ENCODE measurements around the gene NLRX1. TPM values are rescaled to one million over a fixed set of nuclear protein-coding genes. Genes with fewer than 3 reads are reported as not detected.

NLRX1 gene
- total RNA-seq, 1 experiment from 2014 or later: 7.2 TPM

GRCh38 chr11:119179342-119179741 is 10.8 kb downstream of the NLRX1 start:
- Histone ChIP-seq H3K27me3 (replicated peaks; ENCODE audit: control insufficient read depth, insufficient read depth, low read length) (no peaks in the 10 kb centered on the region), H3K4me1 (no peaks in the 10 kb centered on the region), H3K4me3 (ENCODE audit: low read depth, low read length) (no peak overlapping the region), H3K9me3 (no peaks in the 10 kb centered on the region), H3K36me3 (ENCODE audit: control insufficient read depth, insufficient read depth, low read length) (no peaks in the 10 kb centered on the region)
- TF ChIP-seq CTCF (IDR thresholded peaks at IDR 0.05; ENCODE audit: insufficient read depth in 1 of 2, low read depth in 1 of 2, low read length in 1 of 2, severe bottlenecking in 1 of 2, unreplicated experiment in 1 of 2): no peak
- no TSS peak for BruUV-seq (replicated peaks)
- no peak for DNase-seq
- Mint-ChIP-seq H3K4me1 (ENCODE audit: low read depth, unreplicated experiment) (no peaks in the 10 kb centered on the region), H3K27ac (ENCODE audit: unreplicated experiment) (no peak overlapping the region), H3K27me3 (ENCODE audit: insufficient read depth, unreplicated experiment) (no peaks in the 10 kb centered on the region), H3K36me3 (ENCODE audit: insufficient read depth, unreplicated experiment) (no peaks in the 10 kb centered on the region), H3K4me3 (ENCODE audit: unreplicated experiment) (no peak overlapping the region), H3K9me3 (ENCODE audit: unreplicated experiment) (no peaks in the 10 kb centered on the region)
- ChIA-PET CTCF (interaction anchor here (0.6 to 1.2 kb wide), 2 partner anchors 27 to 30 kb away, joined by 3 to 5 read pairs; partner anchors contain the start of gene CBL), POLR2A (no interaction called here)
- intact Hi-C loops (cut with micrococcal nuclease; ENCODE audit: unreplicated experiment): no loop called here

GRCh38 chr11:119179983-119180382 is 11.5 kb downstream of the NLRX1 start:
- no peak for DNase-seq
- no peaks in the 10 kb centered on the region for H3K9me3 ChIP-seq
- TF ChIP-seq CTCF (IDR thresholded peaks at IDR 0.05; ENCODE audit: insufficient read depth in 1 of 2, low read depth in 1 of 2, low read length in 1 of 2, severe bottlenecking in 1 of 2, unreplicated experiment in 1 of 2): no peak
- no TSS peak for BruUV-seq (replicated peaks)
- H3K36me3 ChIP-seq (ENCODE audit: control insufficient read depth, insufficient read depth, low read length): no peaks in the 10 kb centered on the region
- intact Hi-C loops (cut with micrococcal nuclease; ENCODE audit: unreplicated experiment): no loop called here
- H3K4me1 ChIP-seq: peaks cover 4% of the 10 kb centered on the region; the same call in 1 of the 2 replicates
- ChIA-PET POLR2A (interaction anchor here (0.6 kb wide), 1 partner anchor 445 kb away, joined by 4 read pairs; no protein-coding TSS in a partner anchor), CTCF (interaction anchor here (0.6 to 1.2 kb wide), 3 partner anchors 10 to 31 kb away, joined by 3 to 5 read pairs (median 3); partner anchors contain the start of gene CBL)
- no peak overlapping the region for H3K4me3 ChIP-seq (ENCODE audit: low read depth, low read length)
- H3K27me3 Mint-ChIP-seq (ENCODE audit: insufficient read depth, unreplicated experiment): no peaks in the 10 kb centered on the region
- H3K4me3 Mint-ChIP-seq (ENCODE audit: unreplicated experiment): no peak overlapping the region
- H3K36me3 Mint-ChIP-seq (ENCODE audit: insufficient read depth, unreplicated experiment): no peaks in the 10 kb centered on the region
- H3K27me3 ChIP-seq (replicated peaks; ENCODE audit: control insufficient read depth, insufficient read depth, low read length): no peaks in the 10 kb centered on the region
- no peak overlapping the region for H3K27ac Mint-ChIP-seq (ENCODE audit: unreplicated experiment)
- H3K4me1 Mint-ChIP-seq (ENCODE audit: low read depth, unreplicated experiment): no peaks in the 10 kb centered on the region
- no peaks in the 10 kb centered on the region for H3K9me3 Mint-ChIP-seq (ENCODE audit: unreplicated experiment)

GRCh38 chr11:119180729-119181676 is 12.5 kb downstream of the NLRX1 start:
- BruUV-seq (replicated peaks): no TSS peak
- no peak overlapping the region for H3K4me3 ChIP-seq (ENCODE audit: low read depth, low read length)
- no peaks in the 10 kb centered on the region for H3K9me3 ChIP-seq
- H3K4me1 ChIP-seq: peaks cover 12% of the 10 kb centered on the region
- intact Hi-C loops (cut with micrococcal nuclease; ENCODE audit: unreplicated experiment): no loop called here
- no peaks in the 10 kb centered on the region for H3K27me3 ChIP-seq (replicated peaks; ENCODE audit: control insufficient read depth, insufficient read depth, low read length)
- TF ChIP-seq CTCF (IDR thresholded peaks at IDR 0.05; ENCODE audit: insufficient read depth in 1 of 2, low read depth in 1 of 2, low read length in 1 of 2, severe bottlenecking in 1 of 2, unreplicated experiment in 1 of 2): no peak
- Mint-ChIP-seq H3K4me1 (ENCODE audit: low read depth, unreplicated experiment) (peaks cover 9% of the 10 kb centered on the region), H3K4me3 (ENCODE audit: unreplicated experiment) (no peak overlapping the region), H3K9me3 (ENCODE audit: unreplicated experiment) (no peaks in the 10 kb centered on the region), H3K36me3 (ENCODE audit: insufficient read depth, unreplicated experiment) (no peaks in the 10 kb centered on the region), H3K27ac (ENCODE audit: unreplicated experiment) (no peak overlapping the region), H3K27me3 (ENCODE audit: insufficient read depth, unreplicated experiment) (no peaks in the 10 kb centered on the region)
- ChIA-PET CTCF (interaction anchor here (0.5 to 0.7 kb wide), 3 partner anchors 9 to 98 kb away, joined by 3 to 5 read pairs (median 3); no protein-coding TSS in a partner anchor), POLR2A (no interaction called here)
- no peaks in the 10 kb centered on the region for H3K36me3 ChIP-seq (ENCODE audit: control insufficient read depth, insufficient read depth, low read length)
- DNase-seq: no peak

All from Caco-2 (cell line).